ENCODE measurements around the gene ALCAM.

ALCAM gene

DNA sequence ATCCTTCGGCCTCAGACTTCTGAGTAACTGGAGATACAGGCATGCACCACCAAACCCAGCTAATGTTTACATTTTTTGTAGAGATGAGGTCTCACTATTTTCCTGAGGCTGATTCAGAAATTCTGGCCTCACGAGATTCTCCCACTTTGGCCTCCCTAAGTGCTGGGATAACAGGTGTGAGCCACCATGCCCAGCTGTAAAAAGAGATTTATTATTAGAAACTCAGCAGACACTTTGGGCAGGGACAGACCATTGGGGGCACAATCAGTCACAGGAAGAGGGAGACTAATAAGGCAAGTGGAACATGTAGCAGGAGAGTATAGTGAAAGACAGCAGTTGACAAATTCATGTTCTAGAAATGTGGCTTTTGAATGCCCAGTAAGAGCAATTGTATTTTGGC, 252.9 kb downstream of the ALCAM start:
- no peak for DNase-seq (ENCODE audit: low read depth)
- H3K4me3 ChIP-seq (ENCODE audit: low read length), result no peak overlapping the region
- TF ChIP-seq, protein P1, sequence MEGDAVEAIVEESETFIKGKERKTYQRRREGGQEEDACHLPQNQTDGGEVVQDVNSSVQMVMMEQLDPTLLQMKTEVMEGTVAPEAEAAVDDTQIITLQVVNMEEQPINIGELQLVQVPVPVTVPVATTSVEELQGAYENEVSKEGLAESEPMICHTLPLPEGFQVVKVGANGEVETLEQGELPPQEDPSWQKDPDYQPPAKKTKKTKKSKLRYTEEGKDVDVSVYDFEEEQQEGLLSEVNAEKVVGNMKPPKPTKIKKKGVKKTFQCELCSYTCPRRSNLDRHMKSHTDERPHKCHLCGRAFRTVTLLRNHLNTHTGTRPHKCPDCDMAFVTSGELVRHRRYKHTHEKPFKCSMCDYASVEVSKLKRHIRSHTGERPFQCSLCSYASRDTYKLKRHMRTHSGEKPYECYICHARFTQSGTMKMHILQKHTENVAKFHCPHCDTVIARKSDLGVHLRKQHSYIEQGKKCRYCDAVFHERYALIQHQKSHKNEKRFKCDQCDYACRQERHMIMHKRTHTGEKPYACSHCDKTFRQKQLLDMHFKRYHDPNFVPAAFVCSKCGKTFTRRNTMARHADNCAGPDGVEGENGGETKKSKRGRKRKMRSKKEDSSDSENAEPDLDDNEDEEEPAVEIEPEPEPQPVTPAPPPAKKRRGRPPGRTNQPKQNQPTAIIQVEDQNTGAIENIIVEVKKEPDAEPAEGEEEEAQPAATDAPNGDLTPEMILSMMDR (conservative IDR thresholded peaks at IDR 0.05; ENCODE audit: low read length), result no peak

DNA sequence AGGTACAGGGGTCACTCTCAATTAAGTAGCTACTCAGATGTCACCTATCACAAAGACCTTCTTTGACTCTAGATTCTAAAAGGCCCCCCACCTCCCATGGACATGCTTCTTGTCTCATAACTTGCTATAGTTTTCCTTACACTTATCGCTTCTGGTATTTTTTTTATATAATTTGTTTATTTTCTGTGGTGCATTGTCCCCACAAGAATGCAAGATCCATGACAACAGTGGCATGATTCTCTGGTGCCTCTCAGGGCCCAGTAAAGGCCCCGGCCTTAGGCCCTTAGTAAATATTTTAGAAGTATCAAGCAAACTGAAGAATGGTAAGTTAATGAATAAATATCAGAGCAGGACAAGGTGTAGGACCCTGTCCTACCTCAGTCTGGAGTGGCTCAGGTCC, 253.5 kb downstream of the ALCAM start:
- no peak for DNase-seq (ENCODE audit: low read depth)
- TF ChIP-seq, protein P1 (conservative IDR thresholded peaks at IDR 0.05; ENCODE audit: low read length), result no peak
- H3K4me3 ChIP-seq (ENCODE audit: low read length), result no peak overlapping the region

DNA sequence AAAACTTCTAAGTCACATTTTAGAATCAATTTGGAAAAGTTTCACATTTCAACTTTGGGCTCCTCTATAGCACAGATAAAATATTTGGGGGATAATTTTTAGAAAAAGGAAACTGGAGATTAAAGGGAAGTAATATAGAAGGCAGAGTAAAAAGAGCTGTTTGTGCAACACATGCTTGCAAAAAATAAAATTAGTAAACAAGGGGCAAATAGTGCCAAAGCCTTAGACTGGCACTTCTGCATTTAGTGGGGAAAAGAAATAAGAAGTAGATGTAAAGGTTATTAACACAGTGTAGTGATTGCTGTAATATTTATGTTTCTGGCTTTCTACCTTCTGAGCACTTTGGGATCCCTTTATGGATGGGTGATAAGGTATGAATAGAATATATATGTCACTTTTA, 255.5 kb downstream of the ALCAM start:
- no peak overlapping the region for H3K4me3 ChIP-seq (ENCODE audit: low read length)
- no peak for DNase-seq (ENCODE audit: low read depth)
- TF ChIP-seq, protein P1 (conservative IDR thresholded peaks at IDR 0.05; ENCODE audit: low read length), result no peak
